ENCODE data around the gene INVS. TPM values are rescaled to one million over a fixed set of nuclear protein-coding genes. Genes with fewer than 3 reads are reported as not detected.

INVS gene
- total and polyA plus RNA-seq, 2 donors (not counting 1 experiment from before 2014, with no cell fraction given) = 13.9 to 37.0 TPM

DNA sequence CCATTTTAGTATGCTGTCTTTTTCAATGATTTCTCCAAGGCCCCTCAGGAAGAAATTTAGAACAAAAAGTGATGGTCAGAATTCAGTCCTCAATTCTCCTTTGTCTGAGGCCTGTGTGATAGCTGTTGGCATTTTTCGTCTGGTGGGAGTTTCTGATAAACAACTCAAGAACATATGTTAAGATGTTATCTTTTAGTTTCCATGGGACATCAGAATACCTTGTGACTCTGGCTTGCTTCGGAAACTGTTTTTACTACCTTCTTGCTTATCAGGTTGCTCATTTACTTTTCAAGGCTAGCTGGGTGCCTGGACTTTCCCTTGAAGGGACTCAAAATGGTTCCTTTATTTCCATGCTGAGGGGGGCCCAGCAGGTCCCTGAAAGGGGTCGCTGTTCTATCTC lies 97.2 kb downstream of the INVS start:
- 100% methylated on average over 1 of the region's 3 CpGs for WGBS (ENCODE audit: insufficient coverage)
- Histone ChIP-seq H3K4me3 (ENCODE audit: control extremely low read depth in 1 of 5, extremely low read depth in 1 of 5, insufficient read depth in 1 of 5, low read depth in 2 of 5, low read length in 4 of 5) (no peak overlapping the region), H3K27me3 (replicated peaks in 1 of 4; ENCODE audit: control extremely low read depth in 1 of 4, control insufficient read depth in 3 of 4, insufficient read depth in 4 of 4, low read length in 3 of 4) (no peaks in the 10 kb centered on the region), H3K79me2 (ENCODE audit: control insufficient read depth, insufficient read depth, low read length) (no peaks in the 10 kb centered on the region), H3K36me3 (replicated peaks in 1 of 2; ENCODE audit: control extremely low read depth in 1 of 2, control insufficient read depth in 1 of 2, extremely low read depth in 1 of 2, insufficient read depth in 2 of 2, low read length in 1 of 2) (peaks cover 0 to 2% of the 10 kb centered on the region in 2 experiments), H3K4me2 (replicated peaks; ENCODE audit: low read depth, low read length, poor library complexity, severe bottlenecking) (no peak overlapping the region), H3K9ac (ENCODE audit: low read length) (no peak overlapping the region), H2AFZ (ENCODE audit: insufficient read depth, low read depth, low read length, poor library complexity, severe bottlenecking) (no peak overlapping the region), H3K9me3 (ENCODE audit: control extremely low read depth in 1 of 3, control insufficient read depth in 2 of 3, insufficient read depth in 1 of 3, low read length in 2 of 3) (peaks cover 2 to 10% (median 4%) of the 10 kb centered on the region in 3 donors), H4K20me1 (ENCODE audit: control insufficient read depth, insufficient read depth, low read length, poor library complexity, severe bottlenecking) (no peaks in the 10 kb centered on the region), H3K27ac (ENCODE audit: low read length in 2 of 2) (no peak overlapping the region), H3K4me1 (ENCODE audit: control insufficient read depth in 2 of 2, insufficient read depth in 2 of 2, low read length in 2 of 2) (no peaks in the 10 kb centered on the region)
- intact Hi-C loops (cut with micrococcal nuclease) = no loop called here
- no peaks in the 10 kb centered on the region for H3K27me3 Mint-ChIP-seq
- ATAC-seq (ENCODE audit: low read depth) (no peak), DNase-seq (no peak)
- no peak overlapping the region for H3K4me3 Mint-ChIP-seq
- H3K4me1 Mint-ChIP-seq = no peaks in the 10 kb centered on the region
- ChIA-PET CTCF (interaction anchor here (1.2 kb wide), 1 partner anchor 19 kb away, joined by 3 read pairs; no protein-coding TSS in a partner anchor), POLR2A (no interaction called here)
- no peak overlapping the region for H3K27ac Mint-ChIP-seq
- peaks cover 3% of the 10 kb centered on the region for H3K9me3 Mint-ChIP-seq (ENCODE audit: insufficient read depth)
- TF ChIP-seq, protein P1, sequence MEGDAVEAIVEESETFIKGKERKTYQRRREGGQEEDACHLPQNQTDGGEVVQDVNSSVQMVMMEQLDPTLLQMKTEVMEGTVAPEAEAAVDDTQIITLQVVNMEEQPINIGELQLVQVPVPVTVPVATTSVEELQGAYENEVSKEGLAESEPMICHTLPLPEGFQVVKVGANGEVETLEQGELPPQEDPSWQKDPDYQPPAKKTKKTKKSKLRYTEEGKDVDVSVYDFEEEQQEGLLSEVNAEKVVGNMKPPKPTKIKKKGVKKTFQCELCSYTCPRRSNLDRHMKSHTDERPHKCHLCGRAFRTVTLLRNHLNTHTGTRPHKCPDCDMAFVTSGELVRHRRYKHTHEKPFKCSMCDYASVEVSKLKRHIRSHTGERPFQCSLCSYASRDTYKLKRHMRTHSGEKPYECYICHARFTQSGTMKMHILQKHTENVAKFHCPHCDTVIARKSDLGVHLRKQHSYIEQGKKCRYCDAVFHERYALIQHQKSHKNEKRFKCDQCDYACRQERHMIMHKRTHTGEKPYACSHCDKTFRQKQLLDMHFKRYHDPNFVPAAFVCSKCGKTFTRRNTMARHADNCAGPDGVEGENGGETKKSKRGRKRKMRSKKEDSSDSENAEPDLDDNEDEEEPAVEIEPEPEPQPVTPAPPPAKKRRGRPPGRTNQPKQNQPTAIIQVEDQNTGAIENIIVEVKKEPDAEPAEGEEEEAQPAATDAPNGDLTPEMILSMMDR (IDR thresholded peaks at IDR 0.05) = no peak
- no peak for TF ChIP-seq EZH2 (IDR thresholded peaks at IDR 0.05; ENCODE audit: borderline replicate concordance, insufficient read depth, low read depth, low read length, poor library complexity, severe bottlenecking)

GRCh38 chr9:100196828-100197227 lies 97.8 kb downstream of the INVS start:
- Histone ChIP-seq H2AFZ (ENCODE audit: insufficient read depth, low read depth, low read length, poor library complexity, severe bottlenecking) (no peak overlapping the region), H3K9me3 (ENCODE audit: control extremely low read depth in 1 of 3, control insufficient read depth in 2 of 3, insufficient read depth in 1 of 3, low read length in 2 of 3) (peaks cover 2 to 4% (median 4%) of the 10 kb centered on the region in 3 donors), H3K36me3 (replicated peaks in 1 of 2; ENCODE audit: control extremely low read depth in 1 of 2, control insufficient read depth in 1 of 2, extremely low read depth in 1 of 2, insufficient read depth in 2 of 2, low read length in 1 of 2) (peaks cover 0 to 2% of the 10 kb centered on the region in 2 experiments), H3K4me3 (ENCODE audit: control extremely low read depth in 1 of 5, extremely low read depth in 1 of 5, insufficient read depth in 1 of 5, low read depth in 2 of 5, low read length in 4 of 5) (no peak overlapping the region), H3K27me3 (replicated peaks in 1 of 4; ENCODE audit: control extremely low read depth in 1 of 4, control insufficient read depth in 3 of 4, insufficient read depth in 4 of 4, low read length in 3 of 4) (no peaks in the 10 kb centered on the region), H4K20me1 (ENCODE audit: control insufficient read depth, insufficient read depth, low read length, poor library complexity, severe bottlenecking) (no peaks in the 10 kb centered on the region), H3K79me2 (ENCODE audit: control insufficient read depth, insufficient read depth, low read length) (no peaks in the 10 kb centered on the region), H3K27ac (ENCODE audit: low read length in 2 of 2) (no peak overlapping the region), H3K4me2 (replicated peaks; ENCODE audit: low read depth, low read length, poor library complexity, severe bottlenecking) (no peak overlapping the region), H3K9ac (ENCODE audit: low read length) (no peak overlapping the region), H3K4me1 (ENCODE audit: control insufficient read depth in 2 of 2, insufficient read depth in 2 of 2, low read length in 2 of 2) (no peaks in the 10 kb centered on the region)
- no peaks in the 10 kb centered on the region for H3K27me3 Mint-ChIP-seq
- no peak overlapping the region for H3K27ac Mint-ChIP-seq
- H3K4me3 Mint-ChIP-seq = no peak overlapping the region
- DNase-seq (no peak), ATAC-seq (ENCODE audit: low read depth) (no peak)
- ChIA-PET CTCF (interaction anchor here (1.2 kb wide), 2 partner anchors 13 to 18 kb away, joined by 3 read pairs; no protein-coding TSS in a partner anchor), POLR2A (no interaction called here)
- WGBS (ENCODE audit: insufficient coverage) = 100% methylated on average over 1 of the region's 1 CpG
- no peaks in the 10 kb centered on the region for H3K9me3 Mint-ChIP-seq (ENCODE audit: insufficient read depth)
- intact Hi-C loops (cut with micrococcal nuclease) = no loop called here
- no peaks in the 10 kb centered on the region for H3K4me1 Mint-ChIP-seq
- TF ChIP-seq EZH2 (IDR thresholded peaks at IDR 0.05; ENCODE audit: borderline replicate concordance, insufficient read depth, low read depth, low read length, poor library complexity, severe bottlenecking) = no peak
- TF ChIP-seq, protein P1 (IDR thresholded peaks at IDR 0.05) = no peak
